HG02840 (cell line): ENCODE data around the gene CFAP57.

Source experiments
- ATAC-seq: cut with Tn5 transposase; IDR thresholded peaks from one replicate; pipeline ENCODE4 v1.9.1; 2021; ENCODE audit warnings: mild to moderate bottlenecking, moderate library complexity, moderate number of reproducible peaks; ENCODE audit not compliant: unreplicated experiment, low FRiP score

The CFAP57 gene

GRCh38 chr1:43274125-43274803, 102.1 kb downstream of the CFAP57 start:
- no peak for ATAC-seq

- ATAC-seq: no peak
Measured at GRCh38 chr1:43274804-43275180, 102.7 kb downstream of the CFAP57 start.

- no peak for ATAC-seq
Measured at GRCh38 chr1:43275826-43276620, 103.9 kb downstream of the CFAP57 start.

GRCh38 chr1:43276673-43277072, 104.5 kb downstream of the CFAP57 start:
- ATAC-seq: no peak

GRCh38 chr1:43277116-43277876, 105.2 kb downstream of the CFAP57 start:
- ATAC-seq: no peak

- ATAC-seq: no peak
Measured at GRCh38 chr1:43279161-43279560, 107.0 kb downstream of the CFAP57 start.

- ATAC-seq: no peak
Measured at GRCh38 chr1:43279666-43280065, 107.5 kb downstream of the CFAP57 start.

GRCh38 chr1:43280692-43281091, 108.6 kb downstream of the CFAP57 start:
- no peak for ATAC-seq

- ATAC-seq: no peak
Measured at GRCh38 chr1:43282220-43283195, 110.4 kb downstream of the CFAP57 start.

- ATAC-seq: no peak
Measured at GRCh38 chr1:43284065-43284464, 111.9 kb downstream of the CFAP57 start.

- ATAC-seq: no peak
Measured at GRCh38 chr1:43284546-43285110, 112.5 kb downstream of the CFAP57 start.

- ATAC-seq: no peak
Measured at GRCh38 chr1:43285269-43285990, 113.3 kb downstream of the CFAP57 start, which contains the start of gene C1orf210. C1orf210 (minus strand) TSS chr1:43285581; CDS start chr1:43283270, 2,311 bp downstream.

GRCh38 chr1:43286115-43286514, 114.0 kb downstream of the CFAP57 start:
- ATAC-seq: no peak

GRCh38 chr1:43286533-43286932, 114.4 kb downstream of the CFAP57 start:
- no peak for ATAC-seq

- ATAC-seq: no peak
Measured at GRCh38 chr1:43288058-43288784, 116.1 kb downstream of the CFAP57 start.

GRCh38 chr1:43288785-43289706, 116.9 kb downstream of the CFAP57 start:
- no peak for ATAC-seq

GRCh38 chr1:43292216-43292615, 120.1 kb downstream of the CFAP57 start:
- ATAC-seq: no peak
